Measurements from ENCODE around the gene RAB4B. TPM values are rescaled to one million over a fixed set of nuclear protein-coding genes. Genes with fewer than 3 reads are reported as not detected.

The RAB4B gene
- total RNA-seq, 6 donors from 2014 or later: 39.9 to 78.5 (median 58.6) TPM

DNA sequence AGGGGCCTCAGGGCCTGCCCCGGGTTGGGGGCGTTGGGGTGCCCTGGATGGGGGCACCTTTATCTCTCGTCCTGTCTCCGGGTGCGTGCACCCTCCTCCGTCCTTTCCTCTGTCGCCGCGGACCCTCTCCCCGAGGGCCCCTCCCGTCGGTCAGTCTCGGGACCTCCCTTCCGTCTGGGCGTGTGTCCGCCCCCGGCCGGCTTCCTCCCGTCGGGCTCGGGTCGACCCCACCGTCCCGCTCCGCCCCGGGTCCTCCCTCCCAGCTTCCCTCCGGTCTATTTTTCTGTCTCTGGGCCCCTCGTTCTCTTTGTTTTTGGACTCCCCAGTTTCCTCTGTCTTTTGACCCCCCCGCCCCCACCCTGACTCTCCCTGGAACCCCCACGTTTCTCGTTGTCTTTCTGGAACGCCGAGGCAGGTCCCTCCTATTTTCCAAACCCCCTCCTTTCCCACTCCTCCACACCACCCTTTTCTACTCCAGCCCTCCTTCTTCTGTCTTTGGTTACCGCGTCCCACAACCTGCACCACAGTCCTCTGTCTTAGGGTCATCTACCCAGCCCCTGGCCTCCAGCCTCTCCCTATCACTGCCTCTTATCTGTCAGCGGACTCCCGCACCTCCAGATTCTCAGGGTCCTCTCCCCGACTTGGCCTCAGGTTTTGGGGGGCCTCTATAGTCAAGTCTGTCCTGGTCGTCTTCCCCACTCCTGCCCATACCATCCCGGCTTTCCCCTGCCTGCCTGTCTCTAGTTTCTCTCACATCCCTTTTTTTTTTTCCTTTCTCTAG, 21.7 kb downstream of the RAB4B start:
- H3K36me3 ChIP-seq: peaks cover 4 to 47% (median 19%) of the 10 kb centered on the region in 4 donors
- peak overlapping the region; percentile 45 to 99 (median 96) for H3K4me3 ChIP-seq
- H3K4me1 ChIP-seq: peaks cover 52 to 59% (median 57%) of the 10 kb centered on the region in 4 donors
- ATAC-seq (ENCODE audit: low FRiP score in 2 of 2) (peak in 1 of 2 donors; percentile 26), DNase-seq (peak; percentile 69 to 91)
- 2% methylated on average over 35 to 40 of the region's 40 CpGs for WGBS, 2 donors
- TF ChIP-seq POLR2A (IDR thresholded peaks at IDR 0.05) (no peak), EP300 (IDR thresholded peaks at IDR 0.05) (no peak), POLR2AphosphoS5 (IDR thresholded peaks at IDR 0.05) (peak; percentile 58 to 65)
- TF ChIP-seq, protein P1, sequence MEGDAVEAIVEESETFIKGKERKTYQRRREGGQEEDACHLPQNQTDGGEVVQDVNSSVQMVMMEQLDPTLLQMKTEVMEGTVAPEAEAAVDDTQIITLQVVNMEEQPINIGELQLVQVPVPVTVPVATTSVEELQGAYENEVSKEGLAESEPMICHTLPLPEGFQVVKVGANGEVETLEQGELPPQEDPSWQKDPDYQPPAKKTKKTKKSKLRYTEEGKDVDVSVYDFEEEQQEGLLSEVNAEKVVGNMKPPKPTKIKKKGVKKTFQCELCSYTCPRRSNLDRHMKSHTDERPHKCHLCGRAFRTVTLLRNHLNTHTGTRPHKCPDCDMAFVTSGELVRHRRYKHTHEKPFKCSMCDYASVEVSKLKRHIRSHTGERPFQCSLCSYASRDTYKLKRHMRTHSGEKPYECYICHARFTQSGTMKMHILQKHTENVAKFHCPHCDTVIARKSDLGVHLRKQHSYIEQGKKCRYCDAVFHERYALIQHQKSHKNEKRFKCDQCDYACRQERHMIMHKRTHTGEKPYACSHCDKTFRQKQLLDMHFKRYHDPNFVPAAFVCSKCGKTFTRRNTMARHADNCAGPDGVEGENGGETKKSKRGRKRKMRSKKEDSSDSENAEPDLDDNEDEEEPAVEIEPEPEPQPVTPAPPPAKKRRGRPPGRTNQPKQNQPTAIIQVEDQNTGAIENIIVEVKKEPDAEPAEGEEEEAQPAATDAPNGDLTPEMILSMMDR (IDR thresholded peaks at IDR 0.05): peak in 1 of 6 experiments; percentile 4
- no peaks in the 10 kb centered on the region for H3K9me3 ChIP-seq
- H3K27me3 ChIP-seq: no peaks in the 10 kb centered on the region
- H3K27ac ChIP-seq: peak overlapping the region; percentile 93 to 99 (median 98)

DNA sequence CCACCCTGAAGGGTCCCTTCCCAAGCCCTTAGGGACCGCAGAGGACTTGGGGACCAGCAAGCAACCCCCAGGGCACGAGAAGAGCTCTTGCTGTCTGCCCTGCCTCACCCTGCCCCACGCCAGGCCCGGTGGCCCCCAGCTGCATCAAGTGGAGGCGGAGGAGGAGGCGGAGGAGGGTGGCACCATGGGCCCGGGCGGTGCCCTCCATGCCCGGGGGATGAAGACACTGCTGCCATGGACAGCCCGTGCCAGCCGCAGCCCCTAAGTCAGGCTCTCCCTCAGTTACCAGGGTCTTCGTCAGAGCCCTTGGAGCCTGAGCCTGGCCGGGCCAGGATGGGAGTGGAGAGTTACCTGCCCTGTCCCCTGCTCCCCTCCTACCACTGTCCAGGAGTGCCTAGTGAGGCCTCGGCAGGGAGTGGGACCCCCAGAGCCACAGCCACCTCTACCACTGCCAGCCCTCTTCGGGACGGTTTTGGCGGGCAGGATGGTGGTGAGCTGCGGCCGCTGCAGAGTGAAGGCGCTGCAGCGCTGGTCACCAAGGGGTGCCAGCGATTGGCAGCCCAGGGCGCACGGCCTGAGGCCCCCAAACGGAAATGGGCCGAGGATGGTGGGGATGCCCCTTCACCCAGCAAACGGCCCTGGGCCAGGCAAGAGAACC, 22.4 kb downstream of the RAB4B start:
- H3K27me3 ChIP-seq: no peaks in the 10 kb centered on the region
- H3K4me1 ChIP-seq: peaks cover 59 to 66% (median 64%) of the 10 kb centered on the region in 4 donors
- peak overlapping the region; percentile 93 to 99 (median 98) for H3K27ac ChIP-seq
- no peak for TF ChIP-seq EP300 (IDR thresholded peaks at IDR 0.05)
- no peak for TF ChIP-seq POLR2AphosphoS5 (IDR thresholded peaks at IDR 0.05)
- TF ChIP-seq POLR2A (IDR thresholded peaks at IDR 0.05): peak in 1 of 4 donors; percentile 29
- TF ChIP-seq, protein P1 (IDR thresholded peaks at IDR 0.05): no peak
- ATAC-seq (ENCODE audit: low FRiP score in 2 of 2) (no peak), DNase-seq (peak in 1 of 2 donors; percentile 86)
- WGBS, 2 donors: 62 to 63% methylated on average over 16 to 26 of the region's 27 CpGs
- no peaks in the 10 kb centered on the region for H3K9me3 ChIP-seq
- peak overlapping the region; percentile 45 to 99 (median 96) for H3K4me3 ChIP-seq
- peaks cover 4 to 51% (median 22%) of the 10 kb centered on the region in 4 donors for H3K36me3 ChIP-seq

DNA sequence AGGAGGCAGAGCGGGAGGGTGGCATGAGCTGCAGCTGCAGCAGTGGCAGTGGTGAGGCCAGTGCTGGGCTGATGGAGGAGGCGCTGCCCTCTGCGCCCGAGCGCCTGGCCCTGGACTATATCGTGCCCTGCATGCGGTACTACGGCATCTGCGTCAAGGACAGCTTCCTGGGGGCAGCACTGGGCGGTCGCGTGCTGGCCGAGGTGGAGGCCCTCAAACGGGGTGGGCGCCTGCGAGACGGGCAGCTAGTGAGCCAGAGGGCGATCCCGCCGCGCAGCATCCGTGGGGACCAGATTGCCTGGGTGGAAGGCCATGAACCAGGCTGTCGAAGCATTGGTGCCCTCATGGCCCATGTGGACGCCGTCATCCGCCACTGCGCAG, 22.9 kb downstream of the RAB4B start:
- 76 to 80% methylated on average over 1 to 27 of the region's 27 CpGs for WGBS, 2 donors
- Histone ChIP-seq H3K4me1 (peaks cover 64 to 71% (median 69%) of the 10 kb centered on the region in 4 donors), H3K27ac (peak overlapping the region; percentile 93 to 99 (median 98)), H3K27me3 (no peaks in the 10 kb centered on the region), H3K36me3 (peaks cover 4 to 53% (median 24%) of the 10 kb centered on the region in 4 donors), H3K4me3 (peak overlapping the region; percentile 45 to 99 (median 96)), H3K9me3 (no peaks in the 10 kb centered on the region)
- peak in 1 of 2 donors; percentile 86 for DNase-seq
- TF ChIP-seq, protein P1 (IDR thresholded peaks at IDR 0.05): no peak
- no peak for ATAC-seq (ENCODE audit: low FRiP score in 2 of 2)

DNA sequence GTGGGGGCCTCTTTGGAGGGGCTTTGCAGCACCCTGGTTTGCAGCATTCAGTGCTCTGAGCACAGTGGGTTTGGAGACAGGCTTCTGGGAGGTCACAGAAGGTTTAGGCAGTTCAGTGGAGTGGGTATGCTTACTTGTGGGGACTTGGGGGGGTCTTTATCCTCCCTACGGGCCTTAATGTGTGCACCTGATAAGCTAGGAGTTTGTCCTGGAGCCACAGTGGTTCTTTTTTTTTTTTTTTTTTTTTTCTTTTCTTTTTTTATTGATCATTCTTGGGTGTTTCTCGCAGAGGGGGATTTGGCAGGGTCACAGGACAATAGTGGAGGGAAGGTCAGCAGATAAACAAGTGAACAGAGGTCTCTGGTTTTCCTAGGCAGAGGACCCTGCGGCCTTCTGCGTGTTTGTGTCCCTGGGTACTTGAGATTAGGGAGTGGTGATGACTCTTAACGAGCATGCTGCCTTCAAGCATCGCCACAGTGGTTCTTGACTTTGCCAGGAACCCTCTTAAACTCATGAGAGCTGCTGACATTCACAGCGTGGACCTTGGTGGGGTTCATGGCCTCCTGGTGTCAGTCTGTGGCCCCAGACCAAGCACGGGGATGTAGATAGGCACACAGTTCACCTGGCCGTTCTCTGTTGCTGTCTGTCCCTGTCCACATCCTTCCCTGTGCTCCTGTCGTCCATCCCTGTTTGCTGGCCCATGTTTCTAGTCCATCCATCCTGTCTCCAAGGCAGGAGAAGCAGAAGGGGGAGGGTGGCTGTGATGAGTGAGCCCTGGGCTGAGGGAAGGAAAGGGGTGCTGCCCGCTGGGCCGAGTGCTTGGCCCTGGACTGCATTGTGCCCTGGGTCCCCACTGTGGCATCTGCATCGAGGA, 23.6 kb downstream of the RAB4B start:
- H3K36me3 ChIP-seq: peaks cover 4 to 49% (median 23%) of the 10 kb centered on the region in 4 donors
- no peaks in the 10 kb centered on the region for H3K9me3 ChIP-seq
- ATAC-seq (ENCODE audit: low FRiP score in 2 of 2) (no peak), DNase-seq (peak; percentile 44 to 77)
- H3K4me1 ChIP-seq: peaks cover 71 to 78% (median 76%) of the 10 kb centered on the region in 4 donors
- H3K27ac ChIP-seq: peak overlapping the region; percentile 93 to 99 (median 98)
- H3K27me3 ChIP-seq: no peaks in the 10 kb centered on the region
- TF ChIP-seq POLR2A (IDR thresholded peaks at IDR 0.05) (peak in 1 of 4 donors; percentile 49), EP300 (IDR thresholded peaks at IDR 0.05) (peak in 2 of 4 donors; percentile 26 to 85), POLR2AphosphoS5 (IDR thresholded peaks at IDR 0.05) (peak; percentile 55 to 61)
- TF ChIP-seq, protein P1 (IDR thresholded peaks at IDR 0.05): no peak
- H3K4me3 ChIP-seq: peak overlapping the region; percentile 7 to 99 (median 96)
- 29 to 35% methylated on average over 12 to 13 of the region's 13 CpGs for WGBS, 2 donors
